HuH-7.5 (cell line): ENCODE measurements around the gene RBM15B.
"Not testable (repeated sequence)": the region's sequence is repeated elsewhere in the genome, so short reads cannot be mapped to it uniquely, and the experiment has no call there.

Source experiments
- DNase-seq: peaks from one replicate; pipeline ENCODE4 v3.0.0; 2011; ENCODE audit warnings: low spot score

Gene RBM15B, protein sequence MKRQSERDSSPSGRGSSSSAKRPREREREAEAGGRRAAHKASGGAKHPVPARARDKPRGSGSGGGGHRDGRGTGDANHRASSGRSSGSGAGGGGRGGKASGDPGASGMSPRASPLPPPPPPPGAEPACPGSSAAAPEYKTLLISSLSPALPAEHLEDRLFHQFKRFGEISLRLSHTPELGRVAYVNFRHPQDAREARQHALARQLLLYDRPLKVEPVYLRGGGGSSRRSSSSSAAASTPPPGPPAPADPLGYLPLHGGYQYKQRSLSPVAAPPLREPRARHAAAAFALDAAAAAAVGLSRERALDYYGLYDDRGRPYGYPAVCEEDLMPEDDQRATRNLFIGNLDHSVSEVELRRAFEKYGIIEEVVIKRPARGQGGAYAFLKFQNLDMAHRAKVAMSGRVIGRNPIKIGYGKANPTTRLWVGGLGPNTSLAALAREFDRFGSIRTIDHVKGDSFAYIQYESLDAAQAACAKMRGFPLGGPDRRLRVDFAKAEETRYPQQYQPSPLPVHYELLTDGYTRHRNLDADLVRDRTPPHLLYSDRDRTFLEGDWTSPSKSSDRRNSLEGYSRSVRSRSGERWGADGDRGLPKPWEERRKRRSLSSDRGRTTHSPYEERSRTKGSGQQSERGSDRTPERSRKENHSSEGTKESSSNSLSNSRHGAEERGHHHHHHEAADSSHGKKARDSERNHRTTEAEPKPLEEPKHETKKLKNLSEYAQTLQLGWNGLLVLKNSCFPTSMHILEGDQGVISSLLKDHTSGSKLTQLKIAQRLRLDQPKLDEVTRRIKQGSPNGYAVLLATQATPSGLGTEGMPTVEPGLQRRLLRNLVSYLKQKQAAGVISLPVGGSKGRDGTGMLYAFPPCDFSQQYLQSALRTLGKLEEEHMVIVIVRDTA

DNA sequence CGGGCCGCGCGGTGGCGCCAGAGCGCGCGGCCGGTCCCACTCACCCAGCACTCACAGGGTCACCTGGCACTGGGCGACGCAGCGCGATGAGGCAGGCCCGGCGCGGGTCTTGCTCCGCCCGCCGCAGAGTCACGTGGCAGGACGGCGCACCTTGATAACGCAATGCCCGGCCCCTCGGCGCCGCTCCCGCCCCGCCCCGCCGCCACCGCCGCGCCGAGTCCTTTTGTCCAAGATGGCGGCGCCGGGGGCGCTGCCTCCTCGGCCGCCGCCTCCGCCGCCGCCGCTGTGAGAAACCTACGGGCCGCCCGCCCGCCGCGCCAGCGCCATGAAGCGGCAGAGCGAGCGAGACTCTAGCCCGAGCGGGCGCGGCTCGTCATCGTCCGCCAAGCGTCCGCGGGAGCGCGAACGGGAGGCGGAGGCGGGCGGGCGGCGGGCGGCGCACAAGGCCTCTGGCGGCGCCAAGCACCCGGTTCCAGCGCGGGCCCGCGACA lies at the start of gene RBM15B:
Gene RBM15B (plus strand): TSS at position 211 of the 491 bp plus-strand sequence. CDS start 115 bp downstream, at position 326.
- DNase-seq, result peak; percentile 95

DNA sequence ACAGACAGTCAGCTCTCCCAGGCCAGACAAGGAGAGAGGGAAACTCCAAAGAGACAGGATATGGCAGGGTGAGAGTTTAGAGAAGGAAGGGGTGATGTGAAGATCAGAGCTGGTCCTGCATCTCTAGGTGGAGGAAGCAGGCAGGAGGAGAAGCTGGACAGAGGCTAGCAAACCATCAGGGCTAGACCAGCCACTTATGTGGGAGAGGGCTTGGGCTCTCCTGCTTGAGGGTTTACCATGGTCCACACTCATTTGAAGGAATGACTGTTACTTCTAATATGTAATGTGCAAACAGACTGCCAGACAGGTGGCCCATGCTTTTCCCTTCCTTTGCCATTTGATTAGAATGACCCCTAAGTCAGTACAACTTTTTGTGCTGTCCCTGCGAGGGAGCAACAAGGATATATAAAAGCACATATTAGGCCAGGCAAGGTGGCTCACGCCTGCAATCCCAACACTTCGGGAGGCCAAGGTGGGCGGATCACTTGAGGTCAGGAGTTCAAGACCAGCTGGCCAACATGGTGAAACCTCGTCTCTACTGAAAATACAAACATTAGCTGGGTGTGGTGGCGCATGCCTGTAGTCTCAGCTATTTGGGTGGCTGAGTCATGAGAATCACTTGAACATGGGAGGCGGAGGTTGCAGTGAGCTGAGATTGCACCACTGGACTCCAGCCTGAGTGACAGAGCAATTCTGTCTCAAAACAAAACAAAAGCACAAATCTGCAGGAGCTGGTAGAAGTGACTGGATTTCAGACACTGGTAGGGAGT lies 47.0 kb upstream of the RBM15B start:
- DNase-seq, result no peak

DNA sequence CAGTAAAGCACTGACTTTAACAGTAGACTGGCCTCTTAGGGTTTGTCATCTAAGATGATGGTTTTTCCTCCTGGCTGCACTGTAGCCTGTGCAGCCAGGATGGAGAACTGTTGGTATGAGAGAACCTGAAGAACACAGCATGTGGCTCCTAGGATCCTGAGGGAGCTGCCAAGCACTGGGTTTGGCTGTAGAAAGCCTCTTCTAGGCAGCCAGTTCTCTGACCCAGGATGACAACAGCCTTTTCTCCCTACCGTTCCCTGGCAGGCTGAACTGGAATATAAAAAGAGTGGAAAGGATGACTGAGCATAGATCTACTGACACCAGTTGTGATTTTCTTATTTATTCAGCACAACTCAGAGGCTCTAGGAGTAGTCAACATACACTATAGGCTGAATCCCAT lies 40.3 kb upstream of the RBM15B start:
- no peak for DNase-seq

DNA sequence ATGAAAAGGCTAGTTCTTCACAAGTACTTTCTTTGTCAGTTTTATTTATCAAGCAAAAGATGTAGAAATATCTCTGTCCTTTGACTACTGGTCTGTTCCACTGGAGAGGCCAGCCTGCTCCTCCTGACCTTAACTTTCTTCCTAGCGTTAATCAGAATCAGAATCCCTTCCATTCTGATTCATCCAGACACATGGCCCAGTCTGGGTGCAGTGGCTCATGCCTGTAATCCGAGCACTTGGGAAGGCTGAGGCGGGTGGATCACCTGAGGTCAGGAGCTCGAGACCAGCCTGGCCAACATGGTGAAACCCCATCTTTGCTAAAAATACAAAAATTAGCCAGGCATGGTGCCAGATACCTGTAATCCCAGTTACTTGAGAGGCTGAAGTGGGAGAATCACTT lies 38.0 kb upstream of the RBM15B start:
- DNase-seq, result no peak

DNA sequence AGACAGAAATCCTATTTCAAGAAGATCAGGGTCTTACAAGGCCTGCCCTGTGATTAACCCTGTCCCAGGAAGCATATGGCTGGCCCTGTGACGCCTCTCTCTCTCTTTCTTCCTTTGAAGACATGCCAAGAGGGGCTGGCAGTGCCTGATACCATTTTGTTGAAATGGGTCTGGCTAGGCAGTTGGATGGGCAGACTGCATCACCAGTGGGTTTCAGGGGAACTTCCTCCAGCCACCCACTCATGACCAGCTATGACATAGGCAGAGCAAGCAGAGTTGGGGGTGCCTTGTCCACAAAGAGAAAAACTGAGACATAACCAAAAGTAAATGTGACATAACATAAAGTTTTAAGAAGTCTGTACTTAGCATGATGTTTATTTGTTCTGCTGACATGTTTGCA lies 37.4 kb upstream of the RBM15B start:
- no peak for DNase-seq

DNA sequence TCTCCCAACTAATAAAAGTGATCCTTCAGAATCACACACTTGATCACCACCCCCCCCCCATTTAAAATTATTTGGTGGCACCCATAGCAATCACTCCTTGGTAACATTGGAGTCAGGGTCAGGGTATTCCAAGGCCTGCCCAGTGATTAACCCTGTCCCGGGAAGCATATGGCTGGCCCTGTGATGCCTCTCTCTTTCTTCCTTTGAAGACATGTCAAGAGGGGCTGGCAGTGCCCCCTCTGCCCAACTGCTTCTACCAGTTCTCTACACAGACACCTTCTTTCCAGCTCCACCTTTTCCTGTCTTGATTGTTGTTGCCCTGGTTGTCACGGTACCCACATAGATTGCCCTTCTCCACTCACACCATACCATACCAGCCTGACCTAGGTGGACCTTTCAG lies 36.9 kb upstream of the RBM15B start:
- no peak for DNase-seq

DNA sequence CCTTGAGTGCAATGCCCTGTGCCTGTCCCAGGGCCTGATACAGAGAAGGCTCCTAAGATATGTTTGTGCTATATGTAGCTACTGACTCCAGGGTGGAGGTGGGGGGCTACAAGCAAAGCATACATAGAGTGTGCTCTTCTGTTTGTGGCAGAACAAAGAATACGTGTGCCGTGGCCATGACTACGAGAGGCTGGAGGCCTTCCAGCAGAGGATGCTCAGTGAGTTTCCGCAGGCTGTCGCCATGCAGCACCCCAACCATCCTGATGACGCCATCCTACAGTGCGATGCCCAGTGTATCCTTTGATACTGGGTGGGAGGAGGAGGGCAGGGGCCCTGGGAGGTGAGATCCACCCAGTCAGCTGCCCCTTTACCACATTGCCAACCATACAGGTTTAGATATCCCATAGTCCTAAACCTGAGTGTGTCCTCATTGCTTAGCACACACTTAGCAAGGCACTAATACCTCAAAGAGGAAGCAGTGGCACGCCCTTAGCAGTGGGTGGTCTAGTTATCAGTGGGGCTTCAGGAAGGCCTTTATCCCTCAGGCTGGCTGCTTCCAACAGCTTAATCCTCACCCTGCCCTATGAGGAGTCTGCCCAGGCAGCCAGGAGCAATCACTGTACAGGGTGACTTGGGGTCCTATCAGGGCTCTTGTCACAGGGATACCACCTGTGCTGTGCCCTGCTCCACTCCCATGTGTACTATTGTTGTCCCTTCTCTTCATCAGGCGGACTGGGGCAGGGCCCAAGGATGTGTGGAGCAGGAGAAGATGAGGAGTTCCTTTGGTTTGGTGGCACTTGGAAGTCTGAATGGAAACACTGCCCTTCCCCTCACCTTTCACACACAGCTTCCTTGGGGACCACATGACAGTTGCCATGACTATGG lies 36.1 kb upstream of the RBM15B start:
- DNase-seq, result no peak

DNA sequence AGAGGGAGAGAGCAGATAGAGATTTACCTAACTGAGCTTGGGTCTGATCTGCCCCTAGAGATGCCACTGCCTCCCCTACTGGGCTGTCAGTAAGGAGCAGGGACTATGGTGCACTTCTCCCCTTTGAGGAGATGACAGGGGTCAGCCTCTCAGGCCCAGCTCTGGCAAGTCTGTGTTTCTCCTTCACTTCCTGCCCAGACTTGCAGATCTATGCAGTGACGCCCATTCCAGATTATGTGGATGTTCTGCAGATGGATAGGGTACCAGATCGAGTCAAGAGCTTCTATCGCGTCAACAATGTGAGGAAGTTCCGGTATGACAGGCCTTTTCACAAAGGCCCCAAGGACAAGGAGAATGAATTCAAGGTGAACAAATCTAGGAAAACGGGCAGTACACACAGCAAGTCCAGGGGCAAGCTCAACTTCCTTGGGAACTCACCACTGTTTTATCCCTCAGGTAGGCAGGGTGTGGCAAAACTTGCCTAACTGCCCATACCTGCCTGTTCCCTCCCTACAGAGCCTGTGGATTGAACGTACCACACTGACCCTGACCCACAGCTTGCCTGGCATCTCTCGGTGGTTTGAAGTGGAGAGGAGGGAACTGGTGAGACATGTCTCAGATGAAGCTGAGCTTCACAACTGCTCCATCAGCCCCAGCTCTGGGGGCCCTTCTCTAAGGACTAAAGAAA lies 35.0 kb upstream of the RBM15B start:
- no peak for DNase-seq

DNA sequence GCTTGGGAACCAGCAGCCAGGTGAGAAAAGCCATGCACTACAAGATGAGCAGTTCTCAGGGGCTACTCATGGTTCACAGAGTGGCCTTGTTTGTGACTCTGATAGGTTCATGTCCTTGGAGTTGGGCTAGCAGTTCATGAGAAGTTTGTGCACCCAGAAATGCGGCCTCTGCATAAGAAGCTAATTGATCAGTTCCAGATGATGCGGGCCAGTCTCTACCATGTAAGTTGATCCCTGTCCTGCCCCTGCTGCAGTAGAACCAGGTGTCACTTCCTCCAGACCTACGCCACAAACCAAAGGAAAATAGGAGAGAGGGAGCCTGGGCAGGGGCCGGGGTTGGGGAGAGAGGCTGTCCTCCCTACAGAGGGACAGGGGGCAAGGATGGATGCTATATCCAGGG lies 33.2 kb upstream of the RBM15B start:
- DNase-seq, result no peak

DNA sequence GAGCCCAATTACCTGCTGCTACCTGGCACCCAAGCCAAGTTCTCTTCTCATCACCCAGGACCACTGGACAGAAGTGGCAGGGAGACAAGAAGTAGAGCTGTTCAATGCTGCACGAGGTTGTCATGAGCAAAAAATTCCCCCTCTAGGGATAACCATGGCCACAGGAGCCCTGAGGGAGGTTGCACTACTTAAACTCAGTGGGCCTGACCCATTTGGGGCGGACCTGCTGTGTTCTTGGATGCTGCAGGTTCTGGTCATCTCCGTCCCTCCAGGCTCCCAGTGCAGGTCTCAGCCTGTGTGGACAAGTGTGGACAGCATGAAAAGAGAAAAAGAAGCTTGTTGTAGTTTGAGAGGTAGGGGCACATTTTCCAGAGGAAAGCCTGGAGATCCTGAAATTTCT lies 32.1 kb upstream of the RBM15B start:
- no peak for DNase-seq

DNA sequence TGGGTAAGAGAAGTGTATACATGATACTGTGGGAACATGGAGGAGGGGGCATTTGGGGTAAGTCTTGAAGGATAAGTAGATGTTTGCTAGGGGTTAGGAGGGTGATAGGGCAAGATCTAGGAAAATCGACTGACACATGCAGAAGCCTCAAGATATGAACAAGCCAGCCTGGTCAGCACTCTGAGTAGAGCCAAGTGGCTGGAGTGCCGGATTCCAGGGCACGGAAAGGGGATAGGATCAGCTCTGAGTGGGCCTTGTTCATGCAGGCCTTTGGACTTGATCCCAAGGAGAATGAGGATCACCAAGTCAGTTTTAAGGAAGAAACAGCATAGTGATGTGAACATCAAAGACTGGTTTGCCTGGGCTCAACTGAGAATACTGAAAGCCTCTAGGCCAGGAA lies 30.3 kb upstream of the RBM15B start:
- no peak for DNase-seq

DNA sequence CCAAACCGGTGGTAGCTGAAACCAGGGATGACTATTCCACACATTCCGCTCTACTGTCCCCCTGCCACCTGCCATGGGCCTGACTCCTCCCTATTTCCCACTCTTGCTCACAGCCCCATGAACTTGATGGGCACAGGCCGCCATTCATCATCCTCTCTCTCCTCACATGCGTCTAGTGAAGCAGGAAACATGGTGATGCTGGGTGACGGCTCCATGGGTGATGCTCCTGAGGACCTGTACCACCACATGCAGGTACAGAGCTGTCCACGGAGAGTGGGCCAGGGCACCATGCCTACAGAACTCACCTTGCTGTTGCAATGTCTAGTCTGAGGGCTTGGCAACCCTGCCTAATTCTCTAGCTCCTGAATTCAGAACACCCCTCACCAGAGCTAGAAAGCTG lies 29.3 kb upstream of the RBM15B start:
- DNase-seq, result no peak

DNA sequence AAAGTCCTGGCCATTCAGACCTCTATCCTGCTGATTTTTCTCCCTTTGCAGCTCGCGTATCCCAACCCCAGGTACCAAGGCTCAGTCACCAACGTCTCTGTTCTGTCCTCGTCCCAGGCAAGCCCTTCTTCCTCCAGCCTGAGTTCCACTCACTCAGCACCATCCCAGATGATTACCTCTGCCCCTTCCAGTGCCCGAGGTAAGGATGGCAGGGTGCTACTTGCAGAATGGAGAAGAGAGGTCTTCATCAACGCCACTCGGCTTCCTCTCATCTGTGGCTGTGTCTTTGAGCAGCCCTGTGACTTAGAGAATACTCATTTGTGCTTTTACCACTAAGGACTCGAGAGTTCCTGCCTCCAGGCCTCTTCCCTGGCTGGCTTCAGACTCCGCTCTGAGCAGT lies 28.6 kb upstream of the RBM15B start:
- DNase-seq, result no peak

DNA sequence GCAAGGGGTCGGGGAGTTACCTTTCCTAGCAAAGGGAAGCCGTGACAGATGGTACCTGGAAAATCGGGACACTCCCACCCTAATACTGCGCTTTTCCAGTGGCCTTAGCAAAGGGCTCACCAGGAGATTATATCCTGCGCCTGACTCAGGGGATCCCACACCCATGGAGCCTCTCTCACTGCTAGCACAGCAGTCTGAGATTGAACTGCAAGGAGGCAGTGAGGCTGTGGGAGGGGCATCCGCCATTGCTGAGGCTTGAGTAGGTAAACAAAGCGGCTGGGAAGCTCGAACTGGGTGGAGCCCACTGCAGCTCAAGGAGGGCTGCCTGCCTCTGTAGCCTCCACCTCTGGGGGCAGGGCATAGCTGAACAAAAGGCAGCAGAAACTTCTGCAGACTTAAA lies 22.8 kb upstream of the RBM15B start:
- DNase-seq, result not testable (repeated sequence)

DNA sequence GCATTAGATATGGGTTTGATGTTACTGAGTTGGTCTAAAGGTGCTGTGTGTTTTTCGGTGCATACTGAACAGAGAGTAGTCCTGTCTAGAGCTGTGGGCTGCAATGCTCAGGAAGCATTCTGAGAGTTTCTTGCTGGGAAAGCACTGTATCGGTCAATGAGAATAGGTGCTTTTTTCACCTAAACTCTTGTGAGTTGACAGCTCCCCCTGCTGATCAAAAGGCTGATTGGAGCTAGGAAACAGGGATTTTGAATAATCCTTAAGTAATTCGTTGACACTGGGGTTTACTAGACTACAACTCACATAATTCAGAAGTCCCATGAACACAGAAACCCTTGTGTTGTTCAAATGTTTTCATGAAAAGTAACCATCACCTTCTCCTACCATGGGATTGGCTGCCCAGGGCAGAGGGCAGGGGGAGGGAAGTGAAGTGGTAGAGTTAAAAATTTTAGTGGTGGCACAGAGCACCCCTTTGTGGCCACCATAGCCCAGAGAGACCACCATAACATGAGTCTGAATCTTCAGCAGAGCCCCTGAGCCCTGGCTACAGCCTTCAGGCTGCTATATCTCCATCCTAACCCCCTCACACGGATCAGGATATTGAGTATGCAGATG lies 19.0 kb upstream of the RBM15B start:
- DNase-seq, result no peak

DNA sequence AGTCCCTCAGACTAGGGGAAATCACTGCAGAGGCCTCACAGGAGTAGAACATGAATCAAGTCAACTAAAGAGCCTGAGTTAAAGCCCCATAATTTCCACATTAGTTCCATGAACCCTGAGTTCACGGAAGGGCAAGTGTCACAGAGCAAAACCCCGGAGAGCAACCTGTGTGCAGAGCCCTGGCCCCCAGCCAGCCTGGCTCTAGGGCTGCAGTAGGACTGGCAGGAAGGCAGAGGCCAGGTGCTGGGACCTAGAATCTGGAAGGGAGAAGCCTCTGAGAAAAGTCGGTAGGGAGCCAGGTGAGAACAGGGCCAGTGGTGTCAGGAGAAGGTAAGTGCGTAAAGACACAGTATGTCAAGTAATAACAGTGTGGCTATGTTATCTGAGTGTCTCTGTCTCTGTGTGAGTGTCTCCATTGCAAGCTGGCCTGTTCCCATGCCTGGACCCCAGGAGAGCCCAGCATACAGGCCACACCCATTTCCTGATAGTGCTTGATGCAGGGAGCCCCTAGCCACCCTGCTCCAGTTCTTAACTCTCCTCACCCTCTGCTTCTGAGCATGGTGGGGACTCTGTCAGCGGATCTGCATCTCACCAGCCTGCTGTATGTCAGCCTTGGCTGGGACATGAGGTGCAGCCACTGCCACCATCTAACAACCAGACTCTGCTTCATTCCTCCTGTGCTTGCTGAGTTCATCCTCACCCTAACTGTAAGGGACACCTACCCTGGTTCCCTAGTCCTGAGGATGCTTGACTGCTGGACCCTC lies 17.2 kb upstream of the RBM15B start:
- no peak for DNase-seq

DNA sequence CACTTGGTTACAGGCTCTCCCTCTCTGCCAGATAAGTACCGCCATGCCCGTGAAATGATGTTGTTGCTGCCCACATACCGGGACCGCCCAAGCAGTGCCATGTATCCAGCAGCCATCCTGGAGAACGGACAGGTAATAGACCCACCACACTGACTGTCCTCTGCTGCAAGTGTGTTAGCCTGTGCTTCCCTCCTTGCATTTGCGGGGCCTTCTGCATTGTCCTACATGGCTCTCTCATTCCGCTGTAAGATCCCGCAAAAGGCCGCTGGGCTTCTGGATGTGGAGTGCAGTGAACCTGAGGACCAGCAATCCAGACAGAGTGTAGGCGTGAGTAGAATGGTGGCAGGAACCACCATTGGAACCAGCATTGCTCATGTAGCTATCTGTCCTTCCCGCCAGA lies 16.6 kb upstream of the RBM15B start:
- no peak for DNase-seq

DNA sequence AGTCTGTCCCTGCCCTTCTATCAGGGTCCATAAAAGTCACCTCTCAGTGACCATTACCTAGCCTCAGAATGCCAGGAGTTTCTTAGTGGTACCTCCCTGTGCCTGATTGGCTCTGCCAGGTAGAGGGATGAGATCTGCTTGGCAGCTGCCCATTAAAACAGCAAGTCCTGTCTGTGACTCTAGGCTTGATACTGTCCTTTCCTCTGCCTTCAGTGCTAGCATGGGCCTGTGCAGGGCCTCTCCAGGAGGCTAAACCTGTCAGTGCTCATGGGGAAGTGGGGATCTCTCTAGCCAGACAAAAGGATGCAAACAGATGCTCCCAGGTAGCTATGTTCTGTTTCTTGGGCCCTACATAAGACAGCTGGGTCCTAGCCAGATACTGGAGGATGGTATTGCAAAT lies 15.9 kb upstream of the RBM15B start:
- DNase-seq, result no peak

DNA sequence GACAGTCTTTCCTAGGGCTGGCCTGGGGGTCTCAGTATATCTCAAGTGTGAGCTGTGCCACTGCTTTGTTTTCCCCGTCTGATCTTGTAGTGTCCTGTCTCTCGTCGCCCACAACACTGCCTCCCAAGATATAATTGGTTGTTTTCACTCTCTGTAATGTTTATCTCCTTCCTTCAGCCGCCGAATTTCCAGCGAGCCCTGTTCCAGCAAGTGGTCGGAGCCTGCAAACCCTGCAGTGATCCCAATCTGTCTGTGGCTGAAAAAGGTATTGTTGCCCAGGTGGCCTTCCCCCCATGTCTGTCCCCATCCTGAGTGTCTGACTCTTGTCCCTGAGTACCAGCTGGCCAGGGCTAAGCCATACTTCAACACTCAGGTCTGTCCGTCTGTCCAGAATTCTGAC lies 15.5 kb upstream of the RBM15B start:
- no peak for DNase-seq

DNA sequence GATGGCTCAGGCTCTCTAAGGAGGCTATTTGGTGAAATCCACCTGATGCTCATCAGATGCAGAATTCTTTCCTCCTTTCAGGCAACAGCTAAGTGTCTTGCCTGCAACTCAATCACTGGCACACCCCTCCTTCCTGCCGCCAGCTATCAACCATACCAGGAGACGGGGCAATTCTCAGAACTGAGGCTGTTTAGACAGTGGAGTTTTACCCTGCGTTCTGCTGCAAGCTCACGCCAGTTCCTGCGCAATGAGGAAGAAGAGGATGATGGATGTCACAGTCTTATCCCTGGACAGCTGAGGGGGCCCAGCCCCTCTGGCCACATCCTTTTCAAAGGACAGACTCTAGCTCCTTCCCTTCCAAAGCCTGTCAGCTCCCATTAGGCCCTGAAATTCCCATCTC lies 13.0 kb upstream of the RBM15B start:
- no peak for DNase-seq
